Lung (tissue), 12 donors: ENCODE data around the gene BRCA1. TPM values are rescaled to one million over a fixed set of nuclear protein-coding genes. Genes with fewer than 3 reads are reported as not detected.
"Not testable (repeated sequence)": the region's sequence is repeated elsewhere in the genome, so short reads cannot be mapped to it uniquely, and the experiment has no call there.

Experiments used
- ATAC-seq: fragments of 200-7000 bp; cut with Tn5 transposase; one replicate; pipeline ENCODE4 v1.9.1; 2020; ENCODE audit warnings: moderate number of reproducible peaks; ENCODE audit not compliant: insufficient read depth, low FRiP score
- DNase-seq, 3 donors: peaks; one replicate each; pipeline ENCODE4 v3.0.0-alpha.2; 2013 to 2017
- H3K27ac ChIP-seq, 2 donors: one replicate each; pipeline ENCODE4 v1.5.1; 2013; ENCODE audit warnings: mild to moderate bottlenecking in 2 of 2, moderate library complexity in 2 of 2, control low read depth in 1 of 2, inconsistent platforms in 1 of 2, low read depth in 1 of 2, low read length in 1 of 2
- H3K27me3 ChIP-seq, 3 donors: one replicate each; pipeline ENCODE4 v1.5.1; 2013; ENCODE audit warnings: low read length in 2 of 3; ENCODE audit not compliant: control insufficient read depth in 3 of 3, insufficient read depth in 3 of 3
- H3K36me3 ChIP-seq, 4 donors: one replicate each; pipeline ENCODE4 v1.5.1; 2013; ENCODE audit warnings: low read length in 4 of 4, mild to moderate bottlenecking in 1 of 4, moderate library complexity in 1 of 4; ENCODE audit not compliant: control insufficient read depth in 4 of 4, insufficient read depth in 4 of 4
- H3K4me1 ChIP-seq, 5 donors: one replicate each; pipeline ENCODE4 v1.5.1; 2013; ENCODE audit warnings: low read length in 5 of 5, mild to moderate bottlenecking in 2 of 5, moderate library complexity in 1 of 5; ENCODE audit not compliant: control insufficient read depth in 5 of 5, insufficient read depth in 5 of 5
- H3K4me3 ChIP-seq: one replicate; pipeline ENCODE4 v1.5.1; 2013; ENCODE audit warnings: mild to moderate bottlenecking, control low read depth, moderate library complexity
- H3K9ac ChIP-seq, 2 donors: one replicate each; pipeline ENCODE4 v1.5.1; 2013; ENCODE audit warnings: low read length in 2 of 2, control low read depth in 1 of 2; ENCODE audit not compliant: insufficient read depth in 1 of 2
- H3K9me3 ChIP-seq, 4 donors: one replicate each; pipeline ENCODE4 v1.5.1; 2013; ENCODE audit warnings: low read length in 3 of 4, mild to moderate bottlenecking in 1 of 4, moderate library complexity in 1 of 4; ENCODE audit not compliant: control insufficient read depth in 4 of 4, insufficient read depth in 3 of 4
- WGBS, 2 donors: extraction: QIAGEN DNeasy Blood & Tissue Kit; methylation state at CpG; one replicate each; pipeline ENCODE4 v1.1.7; 2013; 5-methylcytosine and 5-hydroxymethylcytosine counted together
- polyA plus RNA-seq, 2 donors: library from polyadenylated mRNA; stranded (reverse); fragments of 200-250 nt; gene quantifications; one replicate each; pipeline ENCODE4 v1.2.1, GENCODE V29; 2013
- total RNA-seq, 2 donors: library from RNA; depleted of rRNA in 1 of 2; stranded (reverse); fragments of >200 nt in 1 of 2; gene quantifications; one replicate each; pipeline ENCODE4 v1.2.1, GENCODE V29; 2014 to 2021
- TF ChIP-seq, protein P1 (sequence below): IDR thresholded peaks from 2 replicates; pipeline ENCODE4 v1.5.1; 2012; ENCODE audit warnings: mild to moderate bottlenecking; ENCODE audit errors: control extremely low read depth, extremely low read depth
- donor health status: control.
- donor health status: control.
- donor health status: Bipolar disorder and iron deficiency.
- donor health status: healthy.
- donor health status: DM: yes; HTN: yes; CAD: no.

Gene BRCA1
- total and polyA plus RNA-seq, 4 donors, result 2.0 to 15.7 (median 6.0) TPM

DNA sequence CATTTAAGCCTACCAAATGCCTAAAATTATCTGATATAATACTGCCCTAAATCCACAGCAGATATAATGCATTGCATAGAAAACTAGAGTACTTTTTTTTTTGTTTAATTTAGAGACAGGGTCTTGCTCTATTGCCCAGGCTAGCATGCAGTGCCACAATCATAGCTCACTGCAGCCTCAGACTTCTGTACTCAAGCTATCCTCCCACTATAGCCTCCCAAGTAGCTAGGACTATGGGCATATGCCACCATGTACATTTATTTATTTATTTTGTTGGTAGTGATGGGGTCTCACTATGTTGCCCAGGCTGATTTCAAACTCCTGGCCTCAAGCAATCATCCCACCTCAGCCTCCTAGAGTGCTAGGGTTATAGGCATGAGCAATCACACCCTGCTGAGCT lies 20.0 kb downstream of the BRCA1 start:
- ATAC-seq, result no peak
- H3K27ac ChIP-seq, result no peak overlapping the region
- no peak overlapping the region for H3K4me3 ChIP-seq
- TF ChIP-seq, protein P1, sequence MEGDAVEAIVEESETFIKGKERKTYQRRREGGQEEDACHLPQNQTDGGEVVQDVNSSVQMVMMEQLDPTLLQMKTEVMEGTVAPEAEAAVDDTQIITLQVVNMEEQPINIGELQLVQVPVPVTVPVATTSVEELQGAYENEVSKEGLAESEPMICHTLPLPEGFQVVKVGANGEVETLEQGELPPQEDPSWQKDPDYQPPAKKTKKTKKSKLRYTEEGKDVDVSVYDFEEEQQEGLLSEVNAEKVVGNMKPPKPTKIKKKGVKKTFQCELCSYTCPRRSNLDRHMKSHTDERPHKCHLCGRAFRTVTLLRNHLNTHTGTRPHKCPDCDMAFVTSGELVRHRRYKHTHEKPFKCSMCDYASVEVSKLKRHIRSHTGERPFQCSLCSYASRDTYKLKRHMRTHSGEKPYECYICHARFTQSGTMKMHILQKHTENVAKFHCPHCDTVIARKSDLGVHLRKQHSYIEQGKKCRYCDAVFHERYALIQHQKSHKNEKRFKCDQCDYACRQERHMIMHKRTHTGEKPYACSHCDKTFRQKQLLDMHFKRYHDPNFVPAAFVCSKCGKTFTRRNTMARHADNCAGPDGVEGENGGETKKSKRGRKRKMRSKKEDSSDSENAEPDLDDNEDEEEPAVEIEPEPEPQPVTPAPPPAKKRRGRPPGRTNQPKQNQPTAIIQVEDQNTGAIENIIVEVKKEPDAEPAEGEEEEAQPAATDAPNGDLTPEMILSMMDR, result no peak
- no peaks in the 10 kb centered on the region for H3K4me1 ChIP-seq
- H3K9me3 ChIP-seq, result no peaks in the 10 kb centered on the region
- peaks cover 0 to 5% (median 2%) of the 10 kb centered on the region in 4 donors for H3K36me3 ChIP-seq
- H3K27me3 ChIP-seq, result no peaks in the 10 kb centered on the region
- no peak overlapping the region for H3K9ac ChIP-seq
- DNase-seq, result no peak

DNA sequence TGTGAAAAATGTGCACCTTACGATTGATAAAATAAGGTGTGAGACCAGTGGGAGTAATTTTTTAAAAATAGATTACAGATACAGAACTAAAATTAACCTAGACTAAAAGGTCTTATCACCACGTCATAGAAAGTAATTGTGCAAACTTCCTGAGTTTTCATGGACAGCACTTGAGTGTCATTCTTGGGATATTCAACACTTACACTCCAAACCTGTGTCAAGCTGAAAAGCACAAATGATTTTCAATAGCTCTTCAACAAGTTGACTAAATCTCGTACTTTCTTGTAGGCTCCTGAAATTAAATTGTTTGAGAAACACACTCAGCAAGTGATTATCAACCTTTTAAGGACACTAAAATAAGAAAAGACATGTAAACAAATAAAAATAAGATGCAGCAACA lies 20.5 kb downstream of the BRCA1 start:
- Histone ChIP-seq H3K36me3 (peaks cover 2 to 5% (median 4%) of the 10 kb centered on the region in 4 donors), H3K4me3 (no peak overlapping the region), H3K27ac (no peak overlapping the region), H3K9ac (no peak overlapping the region), H3K9me3 (no peaks in the 10 kb centered on the region), H3K27me3 (no peaks in the 10 kb centered on the region), H3K4me1 (no peaks in the 10 kb centered on the region)
- no peak for ATAC-seq
- TF ChIP-seq, protein P1, result no peak
- WGBS, 2 donors, result 56 to 66% methylated on average over 3 of the region's 3 CpGs
- DNase-seq, result no peak

DNA sequence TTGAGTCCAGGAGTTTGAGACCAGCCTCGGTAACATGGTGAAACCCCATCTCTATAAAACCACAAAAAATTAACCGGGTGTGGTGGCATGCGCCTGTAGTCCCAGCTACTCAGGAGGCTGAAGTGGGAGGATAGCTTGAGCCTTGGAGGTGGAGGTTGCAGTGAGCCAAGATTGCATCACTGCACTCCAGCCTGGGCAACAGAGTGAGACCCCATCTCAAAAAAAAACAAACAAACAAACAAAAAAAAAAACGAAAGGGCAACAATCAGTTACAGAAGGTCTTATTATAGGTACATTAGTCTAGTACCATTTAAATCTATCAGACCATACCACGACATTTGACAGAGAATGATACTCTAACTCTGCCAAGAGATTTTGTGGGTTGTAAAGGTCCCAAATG lies 29.8 kb downstream of the BRCA1 start:
- not testable (repeated sequence) for H3K27me3 ChIP-seq, H3K9ac ChIP-seq, DNase-seq, H3K36me3 ChIP-seq, H3K9me3 ChIP-seq, H3K4me1 ChIP-seq, H3K4me3 ChIP-seq, H3K27ac ChIP-seq, ATAC-seq
- WGBS, 2 donors, result 92 to 93% methylated on average over 5 of the region's 5 CpGs

DNA sequence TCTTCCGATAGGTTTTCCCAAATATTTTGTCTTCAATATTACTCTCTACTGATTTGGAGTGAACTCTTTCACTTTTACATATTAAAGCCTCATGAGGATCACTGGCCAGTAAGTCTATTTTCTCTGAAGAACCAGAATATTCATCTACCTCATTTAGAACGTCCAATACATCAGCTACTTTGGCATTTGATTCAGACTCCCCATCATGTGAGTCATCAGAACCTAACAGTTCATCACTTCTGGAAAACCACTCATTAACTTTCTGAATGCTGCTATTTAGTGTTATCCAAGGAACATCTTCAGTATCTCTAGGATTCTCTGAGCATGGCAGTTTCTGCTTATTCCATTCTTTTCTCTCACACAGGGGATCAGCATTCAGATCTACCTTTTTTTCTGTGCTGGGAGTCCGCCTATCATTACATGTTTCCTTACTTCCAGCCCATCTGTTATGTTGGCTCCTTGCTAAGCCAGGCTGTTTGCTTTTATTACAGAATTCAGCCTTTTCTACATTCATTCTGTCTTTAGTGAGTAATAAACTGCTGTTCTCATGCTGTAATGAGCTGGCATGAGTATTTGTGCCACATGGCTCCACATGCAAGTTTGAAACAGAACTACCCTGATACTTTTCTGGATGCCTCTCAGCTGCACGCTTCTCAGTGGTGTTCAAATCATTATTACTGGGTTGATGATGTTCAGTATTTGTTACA lies 30.9 kb downstream of the BRCA1 start:
- Histone ChIP-seq H3K4me1 (peaks cover 0 to 2% (median 0%) of the 10 kb centered on the region in 5 donors), H3K36me3 (peaks cover 0 to 6% (median 0%) of the 10 kb centered on the region in 4 donors), H3K9ac (no peak overlapping the region), H3K27ac (no peak overlapping the region), H3K4me3 (no peak overlapping the region), H3K27me3 (no peaks in the 10 kb centered on the region), H3K9me3 (no peaks in the 10 kb centered on the region)
- no peak for DNase-seq
- no peak for ATAC-seq
- WGBS, 2 donors, result 90 to 94% methylated on average over 4 of the region's 4 CpGs
- TF ChIP-seq, protein P1, result no peak
